Right lobe of liver (tissue), 4 donors: ENCODE data around the gene IL18RAP.

Source experiments
- POLR2A ChIP-seq: fragments of 450-650 bp; IDR thresholded peaks from one replicate; pipeline ENCODE4 v1.6.1; 2017; ENCODE audit warnings: antibody characterized with exemption, mild to moderate bottlenecking
- TF ChIP-seq, protein P1 (sequence below), 4 donors: fragments of 200-600 bp in 3 of 4; fragments of 450-650 bp in 1 of 4; IDR thresholded peaks; one replicate each; pipeline versions ENCODE4 v1.5.1 to v1.8.0; 2016 to 2022; ENCODE audit warnings: antibody characterized with exemption in 4 of 4, mild to moderate bottlenecking in 2 of 4
- donor health status: DM: no; HTN: no; CAD: no.
- donor health status: DM: no; HTN: no; CAD: no.
- donor health status: DM: no; HTN: yes; CAD: no.

DNA sequence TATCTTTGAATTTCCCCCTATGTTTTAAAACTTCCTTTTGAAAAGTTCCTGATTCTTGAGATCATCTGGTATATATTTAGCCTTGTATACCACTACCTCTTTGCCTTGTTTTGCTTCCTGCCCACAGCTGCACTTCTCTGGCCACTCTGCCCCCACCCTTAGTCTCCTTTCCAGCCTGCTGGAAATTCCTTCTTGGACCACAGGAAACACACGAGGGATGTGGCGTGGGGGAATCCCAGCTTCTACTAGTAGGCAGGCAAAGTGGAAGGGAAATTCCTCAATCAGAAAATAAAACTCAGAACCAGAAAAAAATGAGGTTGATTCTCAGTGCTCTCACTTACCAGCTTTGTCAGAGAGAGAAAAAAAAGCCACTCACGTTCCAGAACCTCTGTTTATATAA lies 13.4 kb downstream of the IL18RAP start:
- TF ChIP-seq, protein P1, sequence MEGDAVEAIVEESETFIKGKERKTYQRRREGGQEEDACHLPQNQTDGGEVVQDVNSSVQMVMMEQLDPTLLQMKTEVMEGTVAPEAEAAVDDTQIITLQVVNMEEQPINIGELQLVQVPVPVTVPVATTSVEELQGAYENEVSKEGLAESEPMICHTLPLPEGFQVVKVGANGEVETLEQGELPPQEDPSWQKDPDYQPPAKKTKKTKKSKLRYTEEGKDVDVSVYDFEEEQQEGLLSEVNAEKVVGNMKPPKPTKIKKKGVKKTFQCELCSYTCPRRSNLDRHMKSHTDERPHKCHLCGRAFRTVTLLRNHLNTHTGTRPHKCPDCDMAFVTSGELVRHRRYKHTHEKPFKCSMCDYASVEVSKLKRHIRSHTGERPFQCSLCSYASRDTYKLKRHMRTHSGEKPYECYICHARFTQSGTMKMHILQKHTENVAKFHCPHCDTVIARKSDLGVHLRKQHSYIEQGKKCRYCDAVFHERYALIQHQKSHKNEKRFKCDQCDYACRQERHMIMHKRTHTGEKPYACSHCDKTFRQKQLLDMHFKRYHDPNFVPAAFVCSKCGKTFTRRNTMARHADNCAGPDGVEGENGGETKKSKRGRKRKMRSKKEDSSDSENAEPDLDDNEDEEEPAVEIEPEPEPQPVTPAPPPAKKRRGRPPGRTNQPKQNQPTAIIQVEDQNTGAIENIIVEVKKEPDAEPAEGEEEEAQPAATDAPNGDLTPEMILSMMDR (IDR thresholded peaks at IDR 0.05): no peak
- TF ChIP-seq POLR2A: no peak
